Hematopoietic multipotent progenitor cell treated with erythropoietin and hydrocortisone succinate and interleukin-3 and kit ligand, for 4 days (in vitro differentiated cells): Measurements from ENCODE around the gene TRIM41.
"Not testable (repeated sequence)": the region's sequence is repeated elsewhere in the genome, so short reads cannot be mapped to it uniquely, and the experiment has no call there.

Source experiments
- DNase-seq: peaks from one replicate; pipeline ENCODE4 v3.0.0-alpha.2; 2015

The TRIM41 gene

DNA sequence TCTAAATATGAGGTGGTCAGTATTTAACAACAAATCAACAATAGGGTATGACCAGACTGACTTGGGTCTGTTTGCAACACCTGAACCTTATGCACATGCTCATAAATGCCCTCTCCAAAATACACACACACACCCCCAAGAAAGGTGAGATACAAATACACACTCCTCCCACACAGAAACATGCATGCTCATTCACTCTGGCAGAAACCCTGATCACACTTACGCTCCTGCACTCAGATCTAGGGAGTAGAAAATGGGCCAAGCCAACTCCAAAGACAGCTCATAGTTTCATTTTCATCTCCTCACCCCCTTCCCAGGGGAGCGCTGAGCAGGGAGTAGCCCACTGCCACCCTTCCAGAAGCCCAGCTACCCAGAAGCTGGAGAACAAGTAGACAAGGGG lies 29.4 kb upstream of the TRIM41 start:
- DNase-seq, result no peak

DNA sequence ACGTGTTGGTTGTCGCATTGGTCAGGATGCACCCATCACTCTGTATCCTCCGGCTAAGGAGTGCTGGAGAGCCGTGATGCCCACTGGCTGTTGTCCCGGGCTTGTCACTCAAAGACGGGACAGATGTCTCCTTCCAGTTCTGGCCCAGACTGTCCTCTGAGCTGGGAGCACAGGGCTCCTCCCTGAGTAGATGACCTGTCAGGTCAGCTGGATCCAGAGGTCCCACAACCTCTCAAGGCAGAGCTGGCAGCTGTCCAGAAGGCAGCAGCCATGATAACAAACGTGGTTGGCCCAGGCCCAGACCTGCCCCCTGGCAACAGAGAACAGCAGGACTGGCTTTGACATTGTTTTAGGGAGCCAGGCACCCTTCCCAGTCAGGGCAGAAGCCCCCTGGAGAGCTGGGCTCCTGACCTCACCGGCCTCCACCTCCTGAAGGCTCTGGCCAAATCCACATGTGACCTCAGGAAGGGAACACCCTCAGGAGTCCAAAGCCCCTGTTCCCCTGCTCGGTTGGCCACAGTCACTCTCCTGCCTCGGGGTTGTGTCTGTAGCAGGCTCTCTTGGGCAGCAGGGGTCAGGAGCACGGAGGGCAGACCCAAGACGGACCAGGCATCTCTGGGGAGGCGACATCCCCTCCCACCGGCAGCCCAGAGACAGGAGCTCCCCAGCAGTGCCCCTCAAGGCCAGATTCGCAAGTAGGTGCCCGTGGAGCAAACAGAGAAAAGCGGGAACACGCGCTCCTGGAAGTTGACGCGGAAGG lies 28.4 kb upstream of the TRIM41 start:
- peak; percentile 75 for DNase-seq

DNA sequence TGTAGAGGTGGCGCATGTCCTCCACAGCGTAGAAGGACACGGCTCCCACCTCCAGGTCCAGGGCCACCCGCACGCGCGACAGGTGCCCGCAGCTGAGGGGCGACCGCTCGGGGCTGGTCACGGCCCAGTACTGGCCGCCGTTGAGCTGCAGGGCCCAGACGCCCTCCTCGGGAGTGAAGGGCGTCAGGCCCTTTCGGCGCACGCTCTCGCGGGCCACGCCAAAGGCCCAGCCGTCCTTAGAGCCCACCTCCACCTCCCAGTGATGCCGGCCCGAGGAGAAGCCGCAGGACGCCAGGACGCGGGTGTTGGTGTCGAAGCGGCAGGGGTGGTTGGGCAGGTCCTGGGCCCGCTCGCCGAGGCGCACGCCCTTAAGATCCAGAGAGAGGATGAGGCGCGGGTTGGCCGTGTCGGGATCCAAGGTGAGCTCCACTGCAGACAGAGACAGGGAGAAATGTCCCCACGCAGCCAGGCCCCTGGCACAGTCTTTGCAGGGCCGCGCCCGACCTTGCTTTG lies 27.8 kb upstream of the TRIM41 start:
- DNase-seq, result no peak

DNA sequence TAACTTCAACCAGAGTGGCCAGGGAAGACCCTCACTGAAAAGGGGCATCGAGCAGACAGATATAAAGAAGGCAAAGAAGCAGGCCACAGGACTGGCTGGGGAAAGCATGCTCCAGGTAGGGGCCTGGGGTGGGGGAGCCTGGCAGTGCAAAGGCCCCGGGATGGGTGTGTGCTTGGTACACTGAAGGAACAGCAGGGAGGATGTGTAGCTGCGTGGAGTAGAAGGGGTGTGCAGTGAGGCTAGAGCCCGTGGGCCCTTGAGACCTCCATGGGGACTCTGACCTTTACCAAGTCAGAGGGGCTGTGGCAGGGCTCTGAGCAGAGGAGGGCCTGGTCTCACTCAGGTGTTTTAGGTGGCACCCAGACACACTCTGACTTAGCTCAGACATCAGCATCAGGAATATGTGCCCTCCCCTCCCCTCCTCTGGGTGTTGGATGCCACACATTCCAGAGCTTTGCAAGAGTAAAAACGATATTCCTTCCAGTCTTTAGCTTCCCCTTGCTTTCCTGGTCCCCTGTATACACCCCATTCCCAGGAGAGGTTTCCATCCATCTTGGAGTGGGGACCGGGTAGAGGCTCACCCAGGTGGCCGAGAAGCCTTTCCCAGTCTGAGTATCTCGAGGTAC lies 25.6 kb upstream of the TRIM41 start:
- DNase-seq, result no peak

DNA sequence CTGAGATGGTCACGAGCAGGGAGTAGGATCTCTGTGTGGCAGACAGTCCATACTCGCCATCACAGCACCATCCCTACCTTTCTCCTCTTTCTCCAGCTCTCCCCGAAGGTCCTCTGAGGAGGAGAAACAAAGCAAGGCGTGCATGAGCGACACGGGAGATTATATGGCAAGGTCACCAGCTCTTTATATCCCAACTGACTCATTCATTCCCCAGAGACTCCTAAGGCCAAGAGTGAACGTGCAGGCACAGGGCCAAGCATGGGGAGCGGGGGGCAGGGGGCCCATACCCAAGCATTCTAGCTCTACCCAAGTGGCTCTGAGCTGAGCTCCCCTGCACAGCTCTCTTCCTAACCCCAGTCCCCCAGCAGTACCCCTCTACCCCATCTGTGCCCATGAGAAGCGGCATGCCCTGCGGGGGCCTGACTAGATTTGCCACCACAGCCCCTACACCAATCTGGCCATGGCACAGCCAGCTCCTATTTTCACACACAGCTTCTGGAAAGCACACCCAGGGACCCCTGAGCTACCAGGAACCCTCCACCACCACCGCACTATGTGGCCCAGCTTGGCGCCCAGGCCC lies 24.9 kb upstream of the TRIM41 start:
- DNase-seq, result no peak

DNA sequence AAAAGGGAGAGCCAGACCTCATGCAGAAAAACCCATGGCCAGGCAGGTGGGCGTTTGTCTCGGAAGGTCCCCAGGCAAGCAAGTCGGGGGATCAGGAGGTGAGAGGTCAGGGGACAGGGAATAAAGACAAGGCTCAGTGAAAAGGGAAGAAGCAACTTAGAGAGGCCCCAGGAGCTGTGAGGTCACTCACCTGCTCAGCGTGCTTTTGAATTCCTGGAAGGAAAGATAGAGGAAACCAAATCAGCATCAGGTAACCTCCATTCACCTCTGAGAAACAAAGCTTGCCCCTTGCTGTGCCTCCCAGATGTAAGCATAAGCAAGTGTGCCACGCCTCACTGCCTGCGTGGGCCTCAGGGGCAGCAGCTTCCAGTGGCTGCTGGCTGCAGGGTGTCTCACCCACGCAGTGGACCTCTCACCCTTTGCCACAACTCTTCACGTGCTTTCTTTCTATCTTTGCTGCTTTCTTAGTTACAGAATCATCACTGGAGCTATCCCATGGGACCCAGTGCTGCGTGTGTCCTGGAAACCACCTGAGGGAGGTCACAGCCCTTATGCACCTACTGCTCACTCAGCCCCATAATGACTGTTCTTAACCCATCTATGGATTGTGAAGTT lies 24.1 kb upstream of the TRIM41 start:
- no peak for DNase-seq

DNA sequence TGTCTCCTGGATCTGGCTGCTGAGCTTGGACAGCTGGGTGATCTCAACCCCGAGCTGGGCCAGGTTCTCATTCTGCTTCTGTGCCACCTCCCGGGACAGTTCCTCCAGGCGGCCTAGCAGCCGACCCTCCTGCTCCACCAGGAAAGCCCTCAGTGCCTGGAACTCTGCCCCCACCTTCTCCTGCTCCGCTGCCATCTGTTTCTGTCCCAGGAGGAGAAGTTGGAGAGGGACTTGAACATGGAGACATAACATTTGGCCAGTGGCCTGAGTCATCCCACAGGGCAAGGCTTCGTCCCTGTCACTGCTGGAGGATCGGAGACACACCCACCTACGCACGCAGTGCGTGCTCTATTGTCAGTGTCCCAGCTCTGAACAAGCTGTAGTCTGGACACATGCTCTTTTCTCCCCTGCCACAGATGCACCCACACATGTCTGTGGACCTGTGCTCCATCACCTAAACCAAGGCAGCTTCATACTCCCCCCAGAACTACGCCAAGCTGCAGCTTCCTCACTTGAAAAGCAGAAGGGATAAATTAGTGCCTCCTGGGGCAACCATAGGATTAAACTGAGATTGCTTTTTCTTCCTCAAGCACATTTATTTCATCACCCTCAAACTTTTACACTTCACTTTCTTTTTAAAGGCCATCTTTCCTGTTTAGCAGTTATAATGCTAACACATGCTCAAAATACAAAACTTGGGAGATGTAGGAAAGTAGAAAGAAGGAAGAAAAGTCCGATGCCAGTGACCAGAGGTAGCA lies 23.0 kb upstream of the TRIM41 start:
- DNase-seq, result no peak

DNA sequence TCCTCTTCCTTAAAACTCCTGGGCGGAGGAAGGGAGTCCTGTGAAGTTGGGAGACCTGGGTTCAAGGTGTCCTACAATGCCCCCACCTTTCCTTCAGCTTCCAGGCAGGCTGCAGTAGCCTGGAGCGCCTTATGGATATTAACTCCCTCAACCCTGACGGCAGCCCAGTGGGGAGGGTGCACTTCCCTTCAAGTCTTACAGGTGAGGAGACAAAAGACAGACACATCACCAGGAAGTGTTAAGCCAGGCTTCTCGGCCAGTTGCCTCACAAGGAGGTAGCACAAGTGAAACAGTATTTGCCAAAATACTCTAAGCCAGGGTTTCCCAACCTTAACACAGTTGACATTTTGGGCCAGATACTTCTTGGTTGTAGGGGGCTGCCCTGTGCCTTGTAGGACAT lies 22.3 kb upstream of the TRIM41 start:
- DNase-seq, result no peak

DNA sequence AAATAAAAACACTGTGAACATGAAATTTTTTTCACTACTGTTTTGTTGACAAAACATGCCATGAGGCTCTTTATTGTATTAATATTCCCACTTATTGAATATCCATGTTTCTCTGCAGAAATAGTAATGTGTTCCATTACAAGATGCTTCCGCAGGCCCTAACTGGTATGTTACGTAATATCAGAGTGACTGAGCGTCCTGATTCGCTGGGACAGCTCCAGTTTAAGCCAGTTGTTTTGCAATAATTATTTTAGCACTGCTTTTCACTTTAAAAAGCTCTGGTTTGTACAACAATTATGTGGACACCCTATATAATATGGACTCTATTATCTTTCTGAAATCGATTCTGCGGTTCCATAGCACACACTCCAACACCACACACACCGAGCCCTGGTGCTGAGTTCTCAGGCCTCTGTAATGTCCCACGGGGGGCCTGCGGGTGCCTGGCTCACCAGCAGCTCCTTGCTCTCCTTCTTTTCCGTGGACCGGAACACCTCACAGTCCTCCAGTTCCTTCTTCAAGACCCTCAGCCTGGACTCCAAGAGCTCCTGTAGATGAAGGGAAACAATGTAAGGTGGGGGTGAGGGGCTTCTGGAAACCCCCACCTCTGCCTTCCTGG lies 19.9 kb upstream of the TRIM41 start:
- DNase-seq, result peak; percentile 56

DNA sequence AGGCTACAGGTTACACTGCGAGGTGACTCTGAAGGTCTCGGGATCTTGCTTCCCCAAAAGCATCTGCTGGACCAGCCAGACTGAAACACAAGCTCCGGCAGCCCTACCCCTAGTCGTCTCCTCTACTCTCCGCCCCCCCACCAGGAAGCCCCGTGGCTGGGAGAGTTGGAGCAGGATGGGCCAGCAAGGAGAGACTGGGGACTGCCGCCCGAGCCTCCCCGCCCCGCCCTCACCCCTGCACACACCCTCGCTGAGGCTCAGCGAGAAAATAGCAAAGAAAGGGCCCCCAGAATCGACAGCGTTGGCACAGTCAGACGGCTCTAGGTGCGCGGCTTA lies 19.3 kb upstream of the TRIM41 start:
- peak; percentile 26 for DNase-seq

DNA sequence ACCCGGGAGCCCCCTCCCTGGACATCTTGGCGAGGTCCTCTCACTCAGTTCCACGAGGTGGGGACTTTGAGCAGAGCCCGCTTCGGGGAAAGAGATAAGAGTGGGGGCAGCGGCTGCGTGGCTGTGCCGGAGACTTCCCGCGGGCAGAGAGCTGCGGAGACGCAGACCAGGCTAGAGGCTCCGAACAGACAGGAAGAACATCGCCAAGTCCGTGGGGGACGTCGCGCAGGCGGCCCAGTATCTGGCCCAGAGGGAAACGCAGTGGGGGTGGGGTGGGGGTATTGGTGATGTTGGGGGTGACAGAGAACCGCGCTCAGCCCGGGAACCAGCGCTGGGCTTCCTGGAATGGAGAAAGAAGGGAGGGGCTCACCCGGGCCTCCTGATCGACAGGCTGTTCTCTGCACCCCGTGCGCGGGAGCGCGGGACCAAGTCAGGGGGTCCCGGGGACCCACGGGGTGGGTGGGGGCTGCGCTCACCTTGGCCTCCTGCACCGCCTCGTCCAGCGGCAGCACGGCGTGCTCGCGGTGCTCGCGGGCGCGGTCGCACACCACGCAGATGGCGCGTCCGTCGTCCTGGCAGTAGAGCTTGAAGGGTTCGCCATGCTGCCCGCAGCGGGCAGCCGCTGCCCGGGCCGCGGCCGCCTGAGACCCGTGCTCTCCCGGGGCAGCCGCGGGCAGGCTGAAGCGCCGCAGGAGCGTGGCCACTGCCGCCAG lies 18.8 kb upstream of the TRIM41 start:
- peak; percentile 52 for DNase-seq

DNA sequence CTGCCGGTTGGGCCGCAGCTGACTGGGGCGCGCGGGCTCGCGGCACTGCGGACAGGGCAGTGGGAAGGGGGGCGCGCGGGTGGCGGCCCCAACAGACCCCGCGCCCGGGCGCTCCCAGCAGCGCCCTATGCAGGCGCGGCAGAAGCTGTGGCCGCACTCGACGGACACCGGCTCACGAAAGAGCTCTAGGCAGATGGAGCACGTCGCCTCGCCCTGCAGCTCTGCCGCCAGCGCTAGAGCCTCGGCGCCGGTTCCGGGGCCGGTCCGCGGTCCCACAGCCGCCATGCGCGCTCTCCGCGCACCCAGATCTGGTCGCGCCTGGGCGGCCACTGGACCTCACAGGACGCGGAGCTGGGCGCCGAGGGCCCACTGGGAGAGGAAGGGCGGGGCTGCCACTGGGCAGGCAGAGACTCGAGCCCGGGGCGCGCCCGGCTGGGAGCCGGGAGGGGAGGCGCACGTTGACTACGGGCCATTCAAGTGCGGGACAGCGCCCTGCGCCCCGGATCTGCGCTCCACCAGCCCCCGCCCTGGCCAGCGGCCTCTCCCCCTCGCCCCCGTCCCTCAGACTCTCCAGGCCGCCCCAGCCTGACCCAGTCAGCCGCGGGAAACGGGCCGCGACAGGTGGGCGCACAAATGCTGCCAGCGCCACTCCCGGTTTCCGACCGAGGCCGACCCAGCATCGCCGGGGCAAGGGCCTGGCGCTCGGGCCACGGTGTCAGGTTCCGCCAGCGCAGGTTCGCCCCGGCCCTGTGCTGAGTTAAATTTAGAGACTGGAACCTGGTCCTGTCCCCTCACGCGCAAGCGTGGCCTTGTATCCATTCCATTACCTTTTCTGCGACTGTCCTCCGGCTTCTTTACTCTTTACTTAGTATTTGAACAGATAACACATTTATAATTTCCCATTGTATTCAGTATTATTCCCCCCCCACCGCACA lies 18.0 kb upstream of the TRIM41 start, which contains the start of gene TRIM7:
TSS of gene TRIM7 (minus strand) at position 371 of the 935 bp plus-strand sequence. CDS start at position 285, 86 bp downstream.
- DNase-seq, result peak; percentile 53

DNA sequence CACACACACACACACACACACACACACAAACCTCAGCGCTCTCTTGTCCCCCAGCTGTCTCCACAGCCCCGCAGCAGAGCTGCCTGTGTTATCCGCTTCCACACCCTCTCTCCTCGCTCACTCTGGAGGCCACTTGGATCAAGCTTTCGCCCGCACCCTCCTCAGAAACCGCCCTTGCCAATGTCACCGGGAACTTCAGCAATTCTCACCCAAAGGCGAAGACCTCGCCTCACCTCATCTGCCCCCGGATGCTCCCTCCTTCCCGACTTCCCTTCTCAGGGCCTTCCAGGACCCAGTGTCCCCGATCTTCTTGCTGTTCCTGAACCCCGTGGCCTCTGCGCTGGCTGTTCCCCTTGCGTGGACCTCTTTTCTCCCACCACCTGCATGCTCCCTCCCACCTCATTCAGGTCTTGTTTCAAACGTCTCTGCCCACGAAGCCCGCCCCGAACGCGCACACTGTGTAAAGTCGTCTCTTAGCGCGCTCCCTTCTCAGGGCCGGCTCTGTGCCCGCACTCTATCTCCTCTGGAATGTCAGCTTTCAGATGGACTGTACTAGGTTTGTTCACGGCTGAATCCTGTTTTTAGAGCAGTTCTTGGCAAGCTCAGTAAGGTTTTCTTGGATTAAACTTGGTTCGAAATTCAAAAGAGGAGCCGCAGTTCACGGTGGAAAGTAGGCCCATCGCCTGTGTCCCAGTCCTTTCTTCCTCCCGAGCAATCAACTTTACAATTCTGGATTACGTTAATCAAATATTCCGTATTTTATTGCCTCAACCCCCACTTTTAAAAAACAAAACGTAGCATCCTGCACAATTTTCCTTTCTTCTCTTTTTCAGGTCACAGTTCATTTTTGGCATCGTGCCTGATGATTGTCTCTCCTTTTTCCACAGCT lies 17.1 kb upstream of the TRIM41 start:
- DNase-seq, result peak; percentile 50

DNA sequence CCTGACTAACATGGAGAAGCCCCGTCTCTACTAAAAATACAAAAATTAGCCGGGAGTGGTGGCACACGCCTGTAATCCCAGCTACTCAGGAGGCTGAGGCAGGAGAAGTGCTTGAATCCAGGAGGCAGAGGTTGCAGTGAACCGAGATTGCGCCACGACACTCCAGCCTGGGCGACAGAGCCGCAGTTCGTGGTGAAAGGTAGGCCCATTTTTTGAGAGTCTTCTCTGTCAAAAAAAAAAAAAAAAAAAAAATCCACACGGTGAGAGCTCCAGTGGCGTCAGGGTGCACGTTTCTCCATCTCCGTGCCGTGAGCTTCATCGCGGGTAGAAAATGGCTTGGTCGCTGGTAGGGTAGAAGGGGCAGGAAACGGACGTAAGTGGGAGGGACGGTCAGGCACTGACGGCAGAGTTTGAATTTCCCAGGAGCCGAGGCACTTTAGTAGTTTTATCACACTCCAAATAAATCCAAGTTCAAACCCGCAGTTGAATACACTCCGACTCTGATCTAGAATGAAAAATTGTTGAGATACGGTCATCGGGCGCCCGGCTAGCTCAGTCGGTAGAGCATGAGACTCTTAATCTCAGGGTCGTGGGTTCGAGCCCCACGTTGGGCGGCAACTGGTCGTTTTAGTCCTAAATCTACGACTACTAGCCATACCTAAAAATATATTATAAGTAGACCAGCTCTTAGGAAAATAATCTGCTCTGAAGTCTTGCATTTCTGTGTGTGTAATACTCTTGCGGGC lies 15.7 kb upstream of the TRIM41 start:
- DNase-seq, result peak; percentile 95

DNA sequence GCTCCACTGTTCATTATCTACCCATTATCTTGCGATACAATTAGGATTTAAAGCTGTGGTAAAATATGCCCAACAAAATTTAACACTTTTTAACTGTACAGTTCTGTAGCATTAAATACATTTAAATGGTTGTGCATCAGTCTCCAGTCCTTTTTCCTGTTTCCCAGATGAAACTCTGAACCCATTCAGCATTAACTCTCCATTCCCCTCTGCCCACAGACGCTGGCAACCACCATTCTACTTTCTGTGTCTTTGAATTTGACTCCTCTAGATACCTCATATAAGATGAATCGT lies 15.2 kb upstream of the TRIM41 start:
- DNase-seq, result no peak

DNA sequence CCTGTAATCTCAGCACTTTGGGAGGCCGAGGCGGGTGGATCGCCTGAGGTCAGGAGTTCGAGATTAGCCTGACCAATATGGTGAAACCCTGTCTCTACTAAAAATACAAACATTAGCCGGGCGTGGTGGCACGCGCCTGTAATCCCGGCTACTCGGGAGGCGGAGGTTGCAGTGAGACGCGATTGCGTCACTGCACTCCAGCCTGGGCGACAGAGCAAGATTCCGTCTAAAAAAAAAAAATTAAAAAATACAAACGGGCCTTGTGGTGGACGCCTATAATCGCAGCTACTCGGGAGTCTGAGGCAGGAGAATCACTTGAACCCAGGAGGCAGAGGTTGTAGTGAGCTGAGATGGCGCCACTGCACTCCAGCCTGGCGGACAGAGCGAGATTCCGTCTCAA lies 14.1 kb upstream of the TRIM41 start:
- DNase-seq, result not testable (repeated sequence)

DNA sequence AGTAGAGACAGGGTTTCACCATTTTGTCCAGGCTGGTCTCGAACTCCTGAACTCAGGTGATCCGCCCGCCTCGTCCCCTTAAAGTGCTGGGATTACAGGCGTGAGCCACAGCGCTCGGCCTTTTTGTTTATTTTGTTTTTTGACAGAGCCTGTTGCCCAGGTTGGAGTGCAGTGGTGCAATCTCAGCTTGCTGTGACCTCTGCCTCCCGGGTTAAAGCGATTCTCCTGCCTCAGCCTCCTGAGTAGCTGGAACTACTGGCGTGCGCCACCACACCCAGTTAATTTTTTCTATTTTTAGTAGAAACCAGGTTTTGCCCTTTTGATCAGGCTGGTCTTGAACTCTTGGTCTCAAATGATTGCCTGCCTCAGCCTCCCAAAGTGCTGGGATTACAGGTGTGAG lies 12.9 kb upstream of the TRIM41 start:
- not testable (repeated sequence) for DNase-seq

DNA sequence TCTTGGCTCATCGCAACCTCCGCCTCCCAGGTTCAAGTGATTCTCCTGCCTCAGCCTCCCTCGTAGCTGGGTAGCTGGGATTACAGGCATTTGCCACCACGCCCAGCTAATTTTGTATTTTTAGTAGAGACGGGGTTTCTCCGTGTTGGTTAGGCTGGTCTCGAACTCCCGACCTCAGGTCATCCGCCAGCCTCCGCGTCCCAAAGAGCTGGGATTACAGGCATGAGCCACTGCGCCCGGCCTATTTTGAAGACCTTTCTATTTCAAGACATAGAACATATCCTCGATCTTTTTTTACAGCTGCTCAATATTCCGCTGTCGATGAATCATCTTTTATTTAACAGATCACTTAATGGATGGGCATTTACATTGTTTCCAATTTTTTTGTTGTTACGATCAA lies 12.4 kb upstream of the TRIM41 start:
- not testable (repeated sequence) for DNase-seq

DNA sequence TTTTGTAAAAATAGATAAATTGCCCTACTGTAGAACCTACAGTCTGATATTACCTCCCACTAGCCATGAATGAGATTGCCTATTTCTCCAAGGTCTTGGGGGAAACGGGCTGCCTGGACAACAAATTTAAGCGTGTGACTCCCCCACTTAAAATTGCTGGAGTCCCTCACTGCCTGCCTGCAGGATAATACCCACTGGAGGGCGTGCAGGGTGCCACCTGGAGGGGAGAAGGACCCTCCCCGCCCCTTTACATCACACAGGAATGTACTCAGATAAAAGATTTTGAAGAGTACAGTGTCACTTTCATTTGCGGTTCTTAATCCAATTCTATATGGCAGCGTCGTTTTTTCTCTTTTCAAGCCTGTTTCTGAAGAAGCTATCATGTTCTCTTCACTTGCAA lies 11.9 kb upstream of the TRIM41 start:
- peak; percentile 27 for DNase-seq
